ENCODE measurements around the gene RGS5.

The RGS5 gene

GRCh38 chr1:163115887-163116286, 86.8 kb downstream of the RGS5 start:
- H3K4me1 ChIP-seq: no peaks in the 10 kb centered on the region
- in situ Hi-C loops (cut with MboI; ENCODE audit: low sequenced_read_pairs): no loop called here
- H3K4me3 ChIP-seq: no peak overlapping the region
- H3K27me3 ChIP-seq (ENCODE audit: low read depth): peaks cover 5% of the 10 kb centered on the region
- DNase-seq (ENCODE audit: low spot score in 2 of 2): no peak
- no peaks in the 10 kb centered on the region for H3K9me3 ChIP-seq
- no peaks in the 10 kb centered on the region for H3K36me3 ChIP-seq (replicated peaks)

DNA sequence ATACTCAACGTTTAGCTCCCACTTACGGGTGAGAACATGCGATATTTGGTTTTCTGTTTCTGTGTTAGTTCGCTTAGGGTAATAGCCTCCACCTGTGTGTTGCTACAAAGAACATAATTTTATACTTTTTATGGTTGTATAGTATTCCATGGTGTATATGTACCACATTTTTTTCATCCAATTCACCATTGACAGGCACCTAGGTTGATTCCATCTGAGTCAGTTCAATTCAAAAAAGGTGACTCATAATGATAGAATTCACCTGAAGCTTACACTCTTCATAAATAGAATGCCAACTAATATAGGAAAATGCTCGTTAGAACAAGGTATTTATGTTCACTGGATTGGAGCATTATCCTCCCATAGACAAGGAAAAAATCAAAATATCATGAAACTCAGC, 95.1 kb downstream of the RGS5 start:
- Histone ChIP-seq H3K4me1 (no peaks in the 10 kb centered on the region), H3K27me3 (ENCODE audit: low read depth) (no peaks in the 10 kb centered on the region), H3K36me3 (replicated peaks) (no peaks in the 10 kb centered on the region), H3K4me3 (no peak overlapping the region), H3K9me3 (no peaks in the 10 kb centered on the region)
- in situ Hi-C loops (cut with MboI; ENCODE audit: low sequenced_read_pairs): no loop called here
- DNase-seq (ENCODE audit: low spot score in 2 of 2): no peak

DNA sequence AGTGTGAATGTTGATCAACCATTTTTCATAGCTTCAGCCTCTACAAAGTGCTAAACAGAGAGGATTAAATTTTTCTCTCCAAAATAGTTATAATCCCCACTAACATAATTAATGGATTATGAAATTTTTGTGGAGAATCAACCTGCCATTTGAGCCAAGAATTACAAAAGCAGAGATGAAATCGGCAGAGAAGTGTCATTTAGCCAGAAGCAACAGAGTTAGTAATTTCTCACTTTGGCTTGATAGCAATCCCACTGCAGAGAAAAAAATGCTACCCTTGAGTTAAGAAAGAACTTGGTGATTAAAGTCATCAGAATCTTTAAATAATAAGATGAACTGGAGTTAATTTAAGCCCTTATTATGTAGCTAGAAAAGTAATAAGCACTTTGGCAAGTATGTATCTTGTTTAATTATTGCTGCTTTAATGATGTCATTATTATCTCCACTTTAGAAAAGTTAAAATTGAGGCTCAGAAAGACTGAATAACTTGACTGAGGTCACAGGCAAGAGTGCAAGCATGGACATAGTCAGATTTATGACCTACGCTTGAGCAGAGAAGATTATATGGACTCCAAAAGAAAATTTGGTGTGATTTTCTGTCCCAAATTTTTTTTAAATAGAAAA, 96.2 kb downstream of the RGS5 start:
- H3K9me3 ChIP-seq: no peaks in the 10 kb centered on the region
- no peaks in the 10 kb centered on the region for H3K36me3 ChIP-seq (replicated peaks)
- H3K27me3 ChIP-seq (ENCODE audit: low read depth): no peaks in the 10 kb centered on the region
- no peaks in the 10 kb centered on the region for H3K4me1 ChIP-seq
- DNase-seq (ENCODE audit: low spot score in 2 of 2): no peak
- in situ Hi-C loops (cut with MboI; ENCODE audit: low sequenced_read_pairs): no loop called here
- no peak overlapping the region for H3K4me3 ChIP-seq

DNA sequence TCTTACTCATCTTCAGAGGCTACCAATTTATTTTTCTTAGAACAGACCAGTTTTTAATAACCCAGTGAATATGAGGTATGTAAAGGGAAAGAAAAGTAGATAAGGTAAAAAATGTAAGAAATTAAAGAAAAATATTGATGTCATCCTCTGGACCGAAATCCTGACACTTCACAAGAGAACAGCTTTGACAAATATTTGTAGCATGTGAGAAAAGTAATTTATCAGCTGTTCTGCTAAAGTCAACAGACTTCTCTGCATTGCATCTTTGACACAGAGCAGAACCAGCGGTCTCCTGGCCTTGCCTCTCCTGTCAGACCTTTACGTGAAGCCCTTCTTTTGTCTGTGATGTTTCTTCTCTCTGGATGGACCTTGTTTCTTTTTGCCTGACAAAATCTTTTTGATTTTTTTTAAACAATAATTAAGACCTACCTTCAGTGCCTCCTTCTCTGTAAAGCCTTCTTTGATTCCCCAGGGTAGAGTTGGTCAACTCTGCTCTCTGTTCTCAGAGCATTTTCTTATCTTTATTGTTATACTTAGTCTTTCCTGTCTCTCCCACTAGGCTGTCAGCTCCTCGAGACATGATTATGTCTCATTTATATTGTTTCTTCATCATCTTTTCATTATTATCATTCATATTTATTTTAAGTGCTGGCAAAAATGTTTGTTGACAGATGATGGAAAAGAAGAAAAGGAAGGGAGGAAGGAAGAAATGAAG, 98.2 kb downstream of the RGS5 start:
- Histone ChIP-seq H3K27me3 (ENCODE audit: low read depth) (no peaks in the 10 kb centered on the region), H3K9me3 (no peaks in the 10 kb centered on the region), H3K4me1 (no peaks in the 10 kb centered on the region), H3K4me3 (no peak overlapping the region), H3K36me3 (replicated peaks) (no peaks in the 10 kb centered on the region)
- DNase-seq (ENCODE audit: low spot score in 2 of 2): no peak
- in situ Hi-C loops (cut with MboI; ENCODE audit: low sequenced_read_pairs): no loop called here

- in situ Hi-C loops (cut with MboI; ENCODE audit: low sequenced_read_pairs): no loop called here
- Histone ChIP-seq H3K4me3 (no peak overlapping the region), H3K4me1 (no peaks in the 10 kb centered on the region), H3K36me3 (replicated peaks) (no peaks in the 10 kb centered on the region), H3K27me3 (ENCODE audit: low read depth) (no peaks in the 10 kb centered on the region), H3K9me3 (no peaks in the 10 kb centered on the region)
- DNase-seq (ENCODE audit: low spot score in 2 of 2): no peak
Measured at GRCh38 chr1:163102590-163102989, 100.1 kb downstream of the RGS5 start.

- H3K4me3 ChIP-seq: no peak overlapping the region
- no peak for DNase-seq (ENCODE audit: low spot score in 2 of 2)
- H3K36me3 ChIP-seq (replicated peaks): no peaks in the 10 kb centered on the region
- H3K4me1 ChIP-seq: no peaks in the 10 kb centered on the region
- no peaks in the 10 kb centered on the region for H3K9me3 ChIP-seq
- 0 out of 2 replicates have a peak, but pooled peaks cover 2% of the 10 kb centered on the region for H3K27me3 ChIP-seq (ENCODE audit: low read depth)
- in situ Hi-C loops (cut with MboI; ENCODE audit: low sequenced_read_pairs): no loop called here
Measured at GRCh38 chr1:163095213-163095612, 107.5 kb downstream of the RGS5 start.

DNA sequence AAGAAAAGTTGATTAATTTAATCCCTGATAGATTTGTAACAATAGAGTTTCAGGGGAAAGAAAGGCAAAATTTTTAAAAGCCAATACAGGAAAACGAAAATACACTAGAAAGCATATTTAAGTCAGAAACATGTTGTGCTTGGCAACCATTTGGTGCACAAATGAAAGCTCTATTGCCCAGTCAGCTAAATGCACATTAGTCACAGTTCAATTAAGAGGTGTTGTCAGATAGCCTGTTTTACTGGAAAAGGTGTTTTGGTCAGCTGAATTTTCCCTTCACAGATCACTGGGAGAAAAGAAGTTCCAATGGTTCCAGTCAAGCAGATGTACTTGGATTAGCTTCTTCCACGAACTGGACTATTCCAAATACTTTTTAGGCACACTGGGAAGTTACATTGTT, 108.1 kb downstream of the RGS5 start:
- no peak for DNase-seq (ENCODE audit: low spot score in 2 of 2)
- no peaks in the 10 kb centered on the region for H3K9me3 ChIP-seq
- in situ Hi-C loops (cut with MboI; ENCODE audit: low sequenced_read_pairs): no loop called here
- no peak overlapping the region for H3K4me3 ChIP-seq
- no peaks in the 10 kb centered on the region for H3K4me1 ChIP-seq
- H3K36me3 ChIP-seq (replicated peaks): no peaks in the 10 kb centered on the region
- 0 out of 2 replicates have a peak, but pooled peaks cover 2% of the 10 kb centered on the region for H3K27me3 ChIP-seq (ENCODE audit: low read depth)

DNA sequence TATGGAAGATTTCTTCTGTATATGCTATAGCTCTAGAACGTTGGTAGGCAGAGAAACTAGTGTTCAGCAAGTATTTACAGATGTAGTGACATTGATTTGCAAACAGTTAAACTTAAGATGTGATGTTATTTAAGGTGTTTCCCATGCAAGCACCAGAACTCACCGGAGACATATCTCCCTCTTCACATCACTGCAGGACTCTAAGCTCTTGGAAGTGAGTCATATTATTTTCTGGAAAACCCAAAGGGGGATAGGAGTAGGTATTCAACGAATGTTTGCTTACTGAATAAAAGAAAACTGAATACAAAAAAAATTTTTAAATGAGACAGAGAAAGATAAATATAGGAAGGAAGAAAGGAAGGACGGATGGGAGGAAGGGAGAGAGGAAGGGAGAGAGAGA, 108.5 kb downstream of the RGS5 start:
- in situ Hi-C loops (cut with MboI; ENCODE audit: low sequenced_read_pairs): no loop called here

DNA sequence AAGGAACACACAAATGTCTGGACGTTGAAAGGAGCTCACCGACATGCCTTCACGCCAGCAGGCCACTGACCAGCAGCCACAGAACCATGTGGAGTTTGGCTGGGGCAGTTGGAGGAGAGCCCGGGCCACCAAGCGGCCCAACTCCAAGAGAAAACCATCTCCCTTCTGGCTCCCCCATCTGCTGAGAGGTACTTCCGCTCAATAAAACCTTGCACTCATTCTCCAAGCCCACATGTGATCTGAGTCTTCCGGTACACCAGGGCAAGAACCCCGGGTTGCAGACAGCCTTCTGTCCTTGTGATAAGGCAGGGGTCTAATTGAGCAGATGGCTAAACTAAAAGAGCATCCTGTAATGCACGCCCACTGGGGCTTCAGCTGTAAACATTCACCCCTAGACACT, 109.1 kb downstream of the RGS5 start:
- H3K4me1 ChIP-seq: no peaks in the 10 kb centered on the region
- no peak overlapping the region for H3K4me3 ChIP-seq
- DNase-seq (ENCODE audit: low spot score in 2 of 2): no peak
- H3K9me3 ChIP-seq: no peaks in the 10 kb centered on the region
- 0 out of 2 replicates have a peak, but pooled peaks cover 2% of the 10 kb centered on the region for H3K27me3 ChIP-seq (ENCODE audit: low read depth)
- in situ Hi-C loops (cut with MboI; ENCODE audit: low sequenced_read_pairs): no loop called here
- no peaks in the 10 kb centered on the region for H3K36me3 ChIP-seq (replicated peaks)

More for the DNA sequence above, 108.5 kb downstream of the RGS5 start:
- no peak for DNase-seq (ENCODE audit: low spot score in 2 of 2)
- Histone ChIP-seq H3K36me3 (replicated peaks) (no peaks in the 10 kb centered on the region), H3K4me3 (no peak overlapping the region), H3K9me3 (no peaks in the 10 kb centered on the region), H3K27me3 (ENCODE audit: low read depth) (0 out of 2 replicates have a peak, but pooled peaks cover 2% of the 10 kb centered on the region), H3K4me1 (no peaks in the 10 kb centered on the region)

- Histone ChIP-seq H3K4me1 (no peaks in the 10 kb centered on the region), H3K9me3 (no peaks in the 10 kb centered on the region), H3K27me3 (ENCODE audit: low read depth) (0 out of 2 replicates have a peak, but pooled peaks cover 2% of the 10 kb centered on the region), H3K4me3 (no peak overlapping the region), H3K36me3 (replicated peaks) (no peaks in the 10 kb centered on the region)
- in situ Hi-C loops (cut with MboI; ENCODE audit: low sequenced_read_pairs): no loop called here
- DNase-seq (ENCODE audit: low spot score in 2 of 2): no peak
Measured at GRCh38 chr1:163093169-163093568, 109.5 kb downstream of the RGS5 start.
